Endothelial cell of umbilical vein (primary cell): ENCODE measurements around the gene PKNOX2. TPM values are rescaled to one million over a fixed set of nuclear protein-coding genes. Genes with fewer than 3 reads are reported as not detected.

Experiments used
- BruUV-seq: library from RNA; stranded (reverse); fragments of 400-500 nt; replicated peaks from 2 replicates; lab custom pipeline; 2021; lab: Mats Ljungman, UMichigan
- CTCF ChIA-PET: fragments of 300-600, 350-600 bp; sonication (Branson Sonifier 250); formaldehyde crosslinking; loops from one replicate; lab custom pipeline; 2021; ENCODE audit warnings: antibody characterized with exemption, inconsistent platforms; lab: Charles Lee
- POLR2A ChIA-PET: fragments of 300-600, 350-600 bp; sonication (Branson Sonifier 250); formaldehyde crosslinking; loops from one replicate; lab custom pipeline; 2021; ENCODE audit warnings: antibody characterized with exemption, inconsistent platforms; lab: Charles Lee
- DNase-seq: peaks from one replicate; pipeline ENCODE4 v3.0.0-alpha.2; 2011; ENCODE audit warnings: low read depth, low spot score
- FAIRE-seq: peaks from 2 replicates; lab custom pipeline; 2011; peaks lifted over from hg19 to GRCh38; lab: Jason Lieb, UNC
- H2AFZ ChIP-seq: 2 replicates; pipeline ENCODE4 v1.6.0; 2012; ENCODE audit warnings: low read depth, low read length, control low read depth, inconsistent platforms
- H3K27ac ChIP-seq: 2 replicates; pipeline ENCODE4 v1.5.1; 2011; ENCODE audit warnings: low read depth, mild to moderate bottlenecking, control low read depth, low read length, moderate library complexity; ENCODE audit not compliant: insufficient read depth
- H3K27me3 ChIP-seq, 2 experiments: 2 replicates each; pipeline versions ENCODE4 v1.6.0 to v1.6.1; 2011; ENCODE audit warnings: low read length in 2 of 2, mixed read lengths in 1 of 2; ENCODE audit not compliant: control insufficient read depth in 2 of 2, insufficient read depth in 2 of 2
- H3K36me3 ChIP-seq, 2 experiments: 2 replicates in 1 of 2; 3 replicates in 1 of 2; pipeline ENCODE4 v1.5.1; 2011; ENCODE audit warnings: low read length in 2 of 2, mild to moderate bottlenecking in 1 of 2, moderate library complexity in 1 of 2; ENCODE audit not compliant: control insufficient read depth in 2 of 2, insufficient read depth in 2 of 2; ENCODE audit errors: extremely low read depth in 1 of 2
- H3K4me1 ChIP-seq: 3 replicates; pipeline ENCODE4 v1.5.1; 2011; ENCODE audit warnings: mild to moderate bottlenecking, low read length; ENCODE audit not compliant: control insufficient read depth, insufficient read depth; ENCODE audit errors: extremely low read depth
- H3K4me2 ChIP-seq: 2 replicates; pipeline ENCODE4 v1.6.1; 2011; ENCODE audit warnings: low read length, control low read depth, mixed read lengths; ENCODE audit not compliant: insufficient read depth
- H3K4me3 ChIP-seq, 3 experiments: fragments of 200-600 bp in 1 of 3; sonication (generic), shearing (Covaris generic) in 1 of 3; replicated peaks in 1 of 3; 2 replicates each; pipeline ENCODE4 v1.5.1; 2011 to 2016; ENCODE audit warnings: control low read depth in 3 of 3, low read length in 3 of 3, mild to moderate bottlenecking in 2 of 3, inconsistent platforms in 1 of 3, low read depth in 1 of 3, moderate library complexity in 1 of 3; ENCODE audit not compliant: insufficient read depth in 1 of 3
- H3K79me2 ChIP-seq: 2 replicates; pipeline ENCODE4 v1.6.0; 2012; ENCODE audit warnings: low read length, inconsistent platforms; ENCODE audit not compliant: control insufficient read depth, insufficient read depth
- H3K9ac ChIP-seq: replicated peaks from 2 replicates; pipeline ENCODE3; 2011; ENCODE audit warnings: low read length, control low read depth; ENCODE audit not compliant: insufficient read depth; ENCODE audit errors: extremely low read depth
- H3K9me1 ChIP-seq: replicated peaks from 3 replicates; pipeline ENCODE4 v1.6.0; 2011; ENCODE audit warnings: mild to moderate bottlenecking, low read length; ENCODE audit not compliant: control insufficient read depth, insufficient read depth; ENCODE audit errors: extremely low read depth
- H3K9me3 ChIP-seq: replicated peaks from 2 replicates; pipeline ENCODE4 v1.5.1; 2012; ENCODE audit warnings: low read length, inconsistent platforms; ENCODE audit not compliant: control insufficient read depth, insufficient read depth
- H4K20me1 ChIP-seq: replicated peaks from 2 replicates; pipeline ENCODE3; 2011; ENCODE audit warnings: mild to moderate bottlenecking, low read length; ENCODE audit not compliant: control insufficient read depth, insufficient read depth; ENCODE audit errors: extremely low read depth
- EZH2 ChIP-seq: IDR thresholded peaks from 2 replicates; pipeline ENCODE4 v1.6.1; 2012; ENCODE audit warnings: borderline replicate concordance, low read depth, mild to moderate bottlenecking, moderate library complexity, low read length, inconsistent platforms; ENCODE audit not compliant: severe bottlenecking
- FOS ChIP-seq: IDR thresholded peaks from 2 replicates; pipeline ENCODE4 v1.6.1; 2011; ENCODE audit warnings: mild to moderate bottlenecking, low read length, moderate library complexity, borderline replicate concordance; ENCODE audit not compliant: insufficient read depth
- GATA2 ChIP-seq: IDR thresholded peaks from 2 replicates; pipeline ENCODE4 v1.7.0; 2011; ENCODE audit warnings: low read depth, mild to moderate bottlenecking, moderate library complexity, mixed read lengths, low read length; ENCODE audit not compliant: insufficient read length, insufficient read depth
- JUN ChIP-seq: IDR thresholded peaks from 2 replicates; pipeline ENCODE4 v1.6.1; 2011; ENCODE audit warnings: borderline replicate concordance, low read depth; ENCODE audit not compliant: insufficient read length, insufficient read depth
- MYC ChIP-seq: IDR thresholded peaks from one replicate; pipeline ENCODE4 v1.6.1; 2011; ENCODE audit warnings: mild to moderate bottlenecking, low read depth, low read length
- POLR2A ChIP-seq: IDR thresholded peaks from 2 replicates; pipeline ENCODE4 v1.6.1; 2012; ENCODE audit warnings: low read depth, mild to moderate bottlenecking, control low read depth, low read length
- POLR2AphosphoS5 ChIP-seq: IDR thresholded peaks from 2 replicates; pipeline ENCODE4 v1.6.1; 2012; ENCODE audit warnings: low read depth, mild to moderate bottlenecking, control low read depth, low read length, moderate library complexity; ENCODE audit not compliant: insufficient read depth
- dilution Hi-C: fragments of 300-500 bp; cut with MboI; formaldehyde crosslinking; loops from one replicate; pipeline ENCODE4 v1.15.0; 2019; ENCODE audit warnings: low sequenced_read_pairs; ENCODE audit not compliant: extremely low pct_ligation_motif_present
- intact Hi-C: fragments of 100-400 bp; cut with micrococcal nuclease; formaldehyde crosslinking; loops from one replicate; pipeline ENCODE4 v1.10.0; 2022
- polyA plus RNA-seq, 4 experiments: library from polyadenylated mRNA; depleted of rRNA in 3 of 4; stranded (reverse) in 3 of 4; unstranded in 1 of 4; fragments of >200 nt; gene quantifications; 2 replicates each; pipeline versions ENCODE4 v1.2.1 to v1.2.3, GENCODE V29; 2011 to 2012; ENCODE audit warnings: missing spikeins in 1 of 4
- total RNA-seq: library from RNA; stranded (reverse); gene quantifications from 2 replicates; pipeline ENCODE4 v1.2.3, GENCODE V29; 2021
- TF ChIP-seq, protein P1 (sequence below): IDR thresholded peaks from 2 replicates; pipeline ENCODE4 v1.6.1; 2011; ENCODE audit not compliant: insufficient read depth, insufficient read length
- TF ChIP-seq, protein P2 (sequence below), 2 donors: IDR thresholded peaks; 1 replicate in 1 of 2; 2 replicates in 1 of 2; pipeline ENCODE4 v1.5.1; 2011; ENCODE audit warnings: low read length in 2 of 2, mild to moderate bottlenecking in 2 of 2, moderate library complexity in 2 of 2, control low read depth in 1 of 2, inconsistent platforms in 1 of 2, low read depth in 1 of 2; ENCODE audit not compliant: insufficient read depth in 1 of 2; ENCODE audit errors: extremely low read depth in 1 of 2

PKNOX2 gene
- total and polyA plus RNA-seq, 2 donors (not counting 3 experiments of a cell fraction or from before 2014, with no cell fraction given): 0.11 to 0.91 TPM

DNA sequence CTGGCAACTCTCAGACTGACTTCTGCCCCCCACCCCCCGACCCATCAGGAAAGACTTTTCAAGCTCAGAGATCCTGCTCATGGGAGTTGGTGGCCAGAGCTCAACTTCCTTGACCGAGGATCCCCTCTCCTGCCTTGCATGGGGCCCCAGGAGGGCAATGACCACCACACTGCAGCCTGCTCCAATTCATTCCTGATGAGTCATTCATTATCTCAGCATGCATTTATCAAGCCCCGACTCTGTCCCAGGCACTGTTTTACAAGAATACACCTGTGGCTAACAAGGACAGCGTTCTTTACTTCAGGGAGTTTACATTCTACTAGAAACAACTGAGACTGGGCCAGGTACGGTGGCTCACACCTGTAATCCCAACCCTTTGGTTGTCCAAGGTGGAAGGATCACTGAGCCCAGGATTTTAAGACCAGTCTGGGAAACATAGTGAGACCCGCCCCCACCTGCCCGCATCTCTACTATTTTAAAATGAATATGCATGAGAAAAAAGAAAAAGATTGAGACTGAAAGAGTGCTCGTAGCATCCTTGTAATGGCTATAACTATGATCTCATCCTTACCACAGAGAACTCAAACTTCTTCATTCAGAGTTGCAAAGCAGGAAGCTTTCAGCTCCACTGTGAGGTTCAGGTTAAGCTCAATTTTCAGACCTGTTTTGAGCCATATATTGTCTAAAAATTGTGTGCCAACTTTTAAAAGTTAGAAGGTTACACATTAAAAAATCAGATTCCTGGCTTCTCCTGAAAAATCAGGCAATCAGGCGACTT is 271.1 kb downstream of the PKNOX2 start:
- Histone ChIP-seq H3K27me3 (peaks cover 0 to 4% of the 10 kb centered on the region in 2 experiments), H3K27ac (no peak overlapping the region), H3K36me3 (no peaks in the 10 kb centered on the region), H3K4me2 (no peak overlapping the region), H4K20me1 (no peaks in the 10 kb centered on the region), H3K9ac (no peak overlapping the region), H2AFZ (no peak overlapping the region), H3K9me1 (no peaks in the 10 kb centered on the region), H3K9me3 (no peaks in the 10 kb centered on the region), H3K79me2 (no peaks in the 10 kb centered on the region), H3K4me1 (no peaks in the 10 kb centered on the region), H3K4me3 (no peak overlapping the region)
- dilution Hi-C loops: no loop called here
- no TSS peak for BruUV-seq
- intact Hi-C loops: no loop called here
- FAIRE-seq: no peak
- no peak for DNase-seq
- ChIA-PET POLR2A (interaction anchor here (0.7 kb wide), 1 partner anchor 397 kb away, joined by 4 read pairs; no protein-coding TSS in a partner anchor), CTCF (interaction anchor here (1.0 to 1.4 kb wide), 3 partner anchors 13 to 474 kb away, joined by 3 to 4 read pairs (median 4); no protein-coding TSS in a partner anchor)
- no peak for TF ChIP-seq MYC
- TF ChIP-seq POLR2A: no peak
- no peak for TF ChIP-seq GATA2
- no peak for TF ChIP-seq EZH2
- TF ChIP-seq JUN: no peak
- TF ChIP-seq, protein P1, sequence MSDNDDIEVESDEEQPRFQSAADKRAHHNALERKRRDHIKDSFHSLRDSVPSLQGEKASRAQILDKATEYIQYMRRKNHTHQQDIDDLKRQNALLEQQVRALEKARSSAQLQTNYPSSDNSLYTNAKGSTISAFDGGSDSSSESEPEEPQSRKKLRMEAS: no peak
- TF ChIP-seq, protein P2, sequence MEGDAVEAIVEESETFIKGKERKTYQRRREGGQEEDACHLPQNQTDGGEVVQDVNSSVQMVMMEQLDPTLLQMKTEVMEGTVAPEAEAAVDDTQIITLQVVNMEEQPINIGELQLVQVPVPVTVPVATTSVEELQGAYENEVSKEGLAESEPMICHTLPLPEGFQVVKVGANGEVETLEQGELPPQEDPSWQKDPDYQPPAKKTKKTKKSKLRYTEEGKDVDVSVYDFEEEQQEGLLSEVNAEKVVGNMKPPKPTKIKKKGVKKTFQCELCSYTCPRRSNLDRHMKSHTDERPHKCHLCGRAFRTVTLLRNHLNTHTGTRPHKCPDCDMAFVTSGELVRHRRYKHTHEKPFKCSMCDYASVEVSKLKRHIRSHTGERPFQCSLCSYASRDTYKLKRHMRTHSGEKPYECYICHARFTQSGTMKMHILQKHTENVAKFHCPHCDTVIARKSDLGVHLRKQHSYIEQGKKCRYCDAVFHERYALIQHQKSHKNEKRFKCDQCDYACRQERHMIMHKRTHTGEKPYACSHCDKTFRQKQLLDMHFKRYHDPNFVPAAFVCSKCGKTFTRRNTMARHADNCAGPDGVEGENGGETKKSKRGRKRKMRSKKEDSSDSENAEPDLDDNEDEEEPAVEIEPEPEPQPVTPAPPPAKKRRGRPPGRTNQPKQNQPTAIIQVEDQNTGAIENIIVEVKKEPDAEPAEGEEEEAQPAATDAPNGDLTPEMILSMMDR (IDR thresholded peaks at IDR 0.05; ENCODE audit: extremely low read depth in 1 of 2, insufficient read depth in 1 of 2, low read depth in 1 of 2, low read length in 2 of 2): no peak
- no peak for TF ChIP-seq POLR2AphosphoS5
- no peak for TF ChIP-seq FOS
